Measurements from ENCODE around the gene MICU2. TPM values are rescaled to one million over a fixed set of nuclear protein-coding genes. Genes with fewer than 3 reads are reported as not detected.

The MICU2 gene
- total and polyA plus RNA-seq, 2 experiments from 2014 or later, result 51.0 to 122 TPM

GRCh38 chr13:21616205-21616866 is 12.4 kb upstream of the MICU2 start (continued):
- TF ChIP-seq REST (IDR thresholded peaks at IDR 0.05; ENCODE audit: unreplicated experiment) (no peak), STAT1 (IDR thresholded peaks at IDR 0.05; ENCODE audit: unreplicated experiment) (no peak), JUNB (IDR thresholded peaks at IDR 0.05; ENCODE audit: unreplicated experiment) (no peak), EZH2 (IDR thresholded peaks at IDR 0.05; ENCODE audit: low read depth, unreplicated experiment) (no peak), EZH2phosphoT487 (IDR thresholded peaks at IDR 0.05; ENCODE audit: unreplicated experiment) (no peak)

GRCh38 chr13:21615427-21615826 is 11.5 kb upstream of the MICU2 start:
- Histone ChIP-seq H3K4me1 (ENCODE audit: insufficient read depth) (no peaks in the 10 kb centered on the region), H3F3A (replicated peaks; ENCODE audit: low read depth) (no peaks in the 10 kb centered on the region), H3K27me3 (ENCODE audit: insufficient read depth) (no peaks in the 10 kb centered on the region), H3K79me2 (replicated peaks; ENCODE audit: insufficient read depth) (no peaks in the 10 kb centered on the region), H3K36me3 (ENCODE audit: insufficient read depth) (no peaks in the 10 kb centered on the region), H2AFZ (no peak overlapping the region), H3K4me3 (no peak overlapping the region), H4K20me1 (replicated peaks; ENCODE audit: insufficient read depth) (no peaks in the 10 kb centered on the region), H3K27ac (ENCODE audit: low read depth) (no peak overlapping the region), H3K4me2 (no peak overlapping the region), H3K9me2 (ENCODE audit: insufficient read depth) (no peaks in the 10 kb centered on the region)
- no peak for ATAC-seq
- no peak overlapping the region for H3K27ac Mint-ChIP-seq
- no peak overlapping the region for H3K4me3 Mint-ChIP-seq
- DNase-seq (ENCODE audit: low spot score), result no peak
- no peaks in the 10 kb centered on the region for H3K36me3 Mint-ChIP-seq (ENCODE audit: low read depth)
- H3K27me3 Mint-ChIP-seq (ENCODE audit: insufficient read depth, low read depth, poor library complexity), result no peaks in the 10 kb centered on the region
- H3K4me1 Mint-ChIP-seq, result no peaks in the 10 kb centered on the region
- H3K9me3 Mint-ChIP-seq, result no peaks in the 10 kb centered on the region; the same call in 2 of the 3 replicates
- TF ChIP-seq JUNB (IDR thresholded peaks at IDR 0.05; ENCODE audit: unreplicated experiment) (no peak), EZH2 (IDR thresholded peaks at IDR 0.05; ENCODE audit: low read depth, unreplicated experiment) (no peak), EZH2phosphoT487 (IDR thresholded peaks at IDR 0.05; ENCODE audit: unreplicated experiment) (no peak), CREB1 (CRISPR knock-in tag; IDR thresholded peaks at IDR 0.05; ENCODE audit: low read depth) (no peak), STAT1 (IDR thresholded peaks at IDR 0.05; ENCODE audit: unreplicated experiment) (no peak), REST (IDR thresholded peaks at IDR 0.05; ENCODE audit: unreplicated experiment) (no peak), CTCF (conservative IDR thresholded peaks at IDR 0.05; ENCODE audit: low read depth in 2 of 2) (no peak), ETS1 (IDR thresholded peaks at IDR 0.05) (no peak)

All from GM23338 (cell line).